HepG2 (cell line): ENCODE data around the gene TMEM129. TPM values are rescaled to one million over a fixed set of nuclear protein-coding genes. Genes with fewer than 3 reads are reported as not detected.

ENCODE experiments used
- CERS6 ChIP-seq: sonication (generic); formaldehyde crosslinking; IDR thresholded peaks from 2 replicates; pipeline ENCODE4 v1.5.0; 2020; ENCODE audit warnings: missing genetic modification reagents
- MTF1 ChIP-seq: sonication (generic); formaldehyde crosslinking; IDR thresholded peaks from 2 replicates; pipeline ENCODE4 v1.5.0; 2020; ENCODE audit warnings: missing genetic modification reagents
- NCOA1 ChIP-seq: sonication (generic); formaldehyde crosslinking; IDR thresholded peaks from 2 replicates; pipeline ENCODE4 v1.9.0; 2021; ENCODE audit warnings: missing genetic modification reagents
- NFE2L1 ChIP-seq: sonication (generic); formaldehyde crosslinking; IDR thresholded peaks from 2 replicates; pipeline ENCODE4 v1.4.0; 2020; ENCODE audit warnings: missing genetic modification reagents, mild to moderate bottlenecking, borderline replicate concordance
- NFIC ChIP-seq: IDR thresholded peaks from 2 replicates; pipeline ENCODE4 v1.6.1; 2012; ENCODE audit warnings: mild to moderate bottlenecking, low read length, inconsistent platforms
- PREB ChIP-seq: sonication (generic); formaldehyde crosslinking; IDR thresholded peaks from 2 replicates; pipeline ENCODE4 v1.4.0; 2020; ENCODE audit warnings: missing genetic modification reagents
- PRMT3 ChIP-seq: sonication (generic); formaldehyde crosslinking; IDR thresholded peaks from 2 replicates; pipeline ENCODE4 v1.8.1; 2022; ENCODE audit warnings: low read depth, mild to moderate bottlenecking, moderate library complexity, missing genetic modification reagents, borderline replicate concordance
- RFXAP ChIP-seq: sonication (generic); formaldehyde crosslinking; IDR thresholded peaks from 2 replicates; pipeline ENCODE4 v1.4.0; 2020; ENCODE audit warnings: missing genetic modification reagents, borderline replicate concordance
- SETDB1 ChIP-seq: sonication (generic); formaldehyde crosslinking; IDR thresholded peaks from 2 replicates; pipeline ENCODE4 v1.5.1; 2020; ENCODE audit warnings: missing genetic modification reagents, mild to moderate bottlenecking, borderline replicate concordance
- SNRNP70 ChIP-seq: fragments of 200-400 bp; formaldehyde crosslinking; IDR thresholded peaks from 2 replicates; pipeline ENCODE4 v1.6.1; 2017; ENCODE audit warnings: mild to moderate bottlenecking, low read depth, low read length, moderate library complexity
- ZBTB7B ChIP-seq: sonication (generic); formaldehyde crosslinking; IDR thresholded peaks from 2 replicates; pipeline ENCODE4 v1.4.0; 2020; ENCODE audit warnings: missing genetic modification reagents
- ZHX2 ChIP-seq, 2 experiments: sonication (generic) in 1 of 2; formaldehyde crosslinking in 1 of 2; IDR thresholded peaks; 2 replicates each; pipeline versions ENCODE4 v1.6.1 to v1.9.0; 2014 to 2022; ENCODE audit warnings: antibody characterized with exemption in 1 of 2, borderline replicate concordance in 1 of 2, inconsistent platforms in 1 of 2, low read depth in 1 of 2, missing genetic modification reagents in 1 of 2
- ZNF101 ChIP-seq: sonication (generic); formaldehyde crosslinking; IDR thresholded peaks from 2 replicates; pipeline ENCODE4 v1.4.0; 2020; ENCODE audit warnings: mild to moderate bottlenecking, low read depth, missing genetic modification reagents, borderline replicate concordance
- ZNF337 ChIP-seq: sonication (generic); formaldehyde crosslinking; IDR thresholded peaks from 2 replicates; pipeline ENCODE4 v1.5.1; 2020; ENCODE audit warnings: missing genetic modification reagents, low read depth, mild to moderate bottlenecking, borderline replicate concordance
- ZNF512B ChIP-seq: sonication (generic); formaldehyde crosslinking; IDR thresholded peaks from 2 replicates; pipeline ENCODE4 v1.5.1; 2020; ENCODE audit warnings: missing genetic modification reagents, mild to moderate bottlenecking, borderline replicate concordance
- ZNF614 ChIP-seq: IDR thresholded peaks from 2 replicates; pipeline ENCODE4 v1.6.1; 2018; ENCODE audit warnings: missing biosample characterization, missing genetic modification reagents, inconsistent platforms, borderline replicate concordance
- ZSCAN20 ChIP-seq: sonication (generic); formaldehyde crosslinking; IDR thresholded peaks from 2 replicates; pipeline ENCODE4 v1.4.0; 2020; ENCODE audit warnings: missing genetic modification reagents, mild to moderate bottlenecking, borderline replicate concordance
- polyA plus RNA-seq, 8 experiments: library from polyadenylated mRNA; depleted of rRNA in 3 of 8; stranded (reverse) in 7 of 8; unstranded in 1 of 8; fragments of >200 nt; fragmentation: Illumina TruSeq in 4 of 8; extraction: Trizol in 4 of 8; gene quantifications; 2 replicates each; pipeline versions ENCODE4 v1.2.1 to v1.2.3, GENCODE V29; 2011 to 2016; ENCODE audit warnings: low read depth in 4 of 8, missing spikeins in 1 of 8, mixed read lengths in 1 of 8; ENCODE audit not compliant: insufficient read depth in 1 of 8
- total RNA-seq, 5 experiments: library from RNA; depleted of rRNA; stranded (reverse); fragments of >200 nt; fragmentation: Illumina TruSeq; extraction: Trizol; gene quantifications; 2 replicates each; pipeline ENCODE4 v1.2.3, GENCODE V29; 2016; ENCODE audit warnings: low read depth in 1 of 5

TMEM129 gene
- total and polyA plus RNA-seq, 2 of the 13 experiments (the other 11 are each of a cell fraction or from before 2014, with no cell fraction given): 19.0 to 25.8 TPM

GRCh38 chr4:1767061-1767769 lies 46.1 kb upstream of the TMEM129 start (continued):
- TF ChIP-seq ZNF512B (CRISPR knock-in tag) (no peak), SETDB1 (CRISPR knock-in tag) (no peak), NCOA1 (CRISPR knock-in tag) (no peak), ZNF614 (no peak), ZHX2 (IDR thresholded peaks at IDR 0.05; ENCODE audit: low read depth) (no peak), ZHX2 (CRISPR knock-in tag; IDR thresholded peaks at IDR 0.05; ENCODE audit: borderline replicate concordance) (no peak), ZNF101 (no peak), PREB (CRISPR knock-in tag) (no peak), RFXAP (CRISPR knock-in tag) (0 out of 2 replicates have a peak, but pooled peaks have one; percentile 4), NFE2L1 (CRISPR knock-in tag) (no peak), ZSCAN20 (CRISPR knock-in tag) (no peak), SNRNP70 (no peak), PRMT3 (CRISPR knock-in tag) (no peak), CERS6 (CRISPR knock-in tag) (no peak), ZNF337 (CRISPR knock-in tag) (no peak), ZBTB7B (CRISPR knock-in tag) (peak; percentile 7), NFIC (no peak), MTF1 (CRISPR knock-in tag) (no peak)
